GM19238 (cell line): ENCODE measurements around the gene RANBP3.
"Not testable (repeated sequence)": the region's sequence is repeated elsewhere in the genome, so short reads cannot be mapped to it uniquely, and the experiment has no call there.

Experiments used
- DNase-seq: peaks from one replicate; pipeline ENCODE4 v3.0.0; 2011; ENCODE audit warnings: low spot score; ENCODE audit not compliant: insufficient read length

RANBP3 gene

DNA sequence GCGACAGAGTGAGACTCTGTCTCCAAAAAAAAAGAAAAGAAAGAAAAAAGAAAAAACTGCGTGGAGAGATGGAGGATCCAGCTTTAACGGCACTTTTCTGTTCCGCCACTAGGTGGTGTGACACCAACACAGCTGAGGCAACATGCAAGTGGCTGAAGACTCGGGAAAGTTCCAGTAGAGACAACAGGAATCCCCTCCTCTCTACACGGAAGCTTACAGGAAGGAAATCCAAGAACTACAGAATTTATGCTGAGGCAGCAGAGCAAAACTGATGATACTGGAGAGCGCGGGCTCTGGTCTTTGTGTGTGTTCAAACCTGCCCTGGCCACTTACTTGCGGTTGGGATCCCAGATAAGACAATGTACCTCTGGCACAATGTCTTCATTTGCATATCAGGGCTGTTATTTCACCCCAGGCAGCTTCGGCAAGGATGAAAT, 9.9 kb downstream of the RANBP3 start:
- DNase-seq: peak; percentile 70

- no peak for DNase-seq
These were observed 10.4 kb downstream of the RANBP3 start for GRCh38 chr19:5967571-5967970.

DNA sequence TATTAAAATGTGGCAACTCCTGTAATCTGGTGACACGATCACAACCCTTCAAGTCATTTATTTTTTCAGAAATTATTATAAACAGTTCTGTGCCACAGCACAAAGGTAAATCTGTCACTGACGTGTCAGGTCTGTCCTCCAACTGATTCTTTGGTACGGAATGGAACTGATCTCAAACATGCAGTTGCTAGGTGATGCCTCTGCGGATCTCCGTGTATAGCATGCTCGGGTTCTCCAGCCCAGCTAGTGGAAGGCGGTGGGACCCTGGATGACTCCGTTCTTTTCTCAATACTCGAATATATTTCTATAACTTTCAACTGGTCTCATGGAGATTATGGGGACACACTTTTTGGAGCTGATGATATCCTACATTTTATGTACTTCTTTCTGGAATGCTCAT, 11.0 kb downstream of the RANBP3 start:
- no peak for DNase-seq

GRCh38 chr19:5966215-5966614, 11.7 kb downstream of the RANBP3 start:
- DNase-seq: no peak

GRCh38 chr19:5964816-5965565, 12.9 kb downstream of the RANBP3 start:
- no peak for DNase-seq

- no peak for DNase-seq
These were observed 14.1 kb downstream of the RANBP3 start for GRCh38 chr19:5963855-5964254.

- not testable (repeated sequence) for DNase-seq
These were observed 14.7 kb downstream of the RANBP3 start for GRCh38 chr19:5963259-5963658.

DNA sequence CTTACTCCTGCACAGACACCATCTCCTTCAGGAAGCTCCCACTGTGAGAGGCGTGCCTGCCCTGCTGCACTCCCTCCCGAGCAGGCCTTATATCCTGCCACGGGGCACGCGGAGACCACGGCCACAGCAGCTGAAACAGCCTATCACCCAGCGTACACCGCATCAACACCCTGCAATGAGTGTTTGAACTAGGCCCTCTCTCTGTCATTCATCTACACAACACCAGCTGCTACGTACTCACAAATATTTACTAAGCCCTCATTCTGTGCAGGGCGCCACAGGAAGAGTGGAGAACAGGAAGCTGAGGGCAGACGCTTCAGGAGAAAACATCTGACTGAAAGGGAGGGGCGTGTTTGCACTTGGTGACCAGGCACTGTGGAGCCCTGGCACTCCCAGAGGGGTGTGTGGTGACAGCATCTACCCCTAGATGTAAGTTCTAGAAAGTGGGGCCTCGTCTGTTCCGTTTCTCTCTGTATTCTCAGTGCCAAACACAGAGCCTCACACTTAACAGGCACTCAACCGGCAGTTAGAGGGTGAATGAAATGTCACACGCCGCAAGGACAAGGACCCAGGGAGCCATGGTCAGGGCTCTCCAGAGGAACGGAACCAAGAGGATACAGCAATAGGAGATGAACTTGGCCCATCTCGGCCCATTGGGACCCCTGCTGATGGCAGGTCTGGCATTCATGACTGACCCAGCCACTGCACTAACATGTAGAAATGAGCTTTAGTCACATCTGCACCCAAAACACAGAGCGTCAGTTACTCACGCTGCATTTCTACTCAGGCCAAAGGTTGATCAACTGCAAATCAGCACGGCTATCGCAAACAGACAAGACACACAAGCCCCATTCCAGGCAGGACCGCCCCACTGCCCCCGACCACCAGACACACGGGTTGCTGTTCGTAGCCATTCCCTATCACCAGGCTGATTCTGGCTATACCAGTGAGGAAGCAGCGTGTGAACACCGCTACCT, 15.7 kb downstream of the RANBP3 start:
- peak; percentile 56 for DNase-seq

DNA sequence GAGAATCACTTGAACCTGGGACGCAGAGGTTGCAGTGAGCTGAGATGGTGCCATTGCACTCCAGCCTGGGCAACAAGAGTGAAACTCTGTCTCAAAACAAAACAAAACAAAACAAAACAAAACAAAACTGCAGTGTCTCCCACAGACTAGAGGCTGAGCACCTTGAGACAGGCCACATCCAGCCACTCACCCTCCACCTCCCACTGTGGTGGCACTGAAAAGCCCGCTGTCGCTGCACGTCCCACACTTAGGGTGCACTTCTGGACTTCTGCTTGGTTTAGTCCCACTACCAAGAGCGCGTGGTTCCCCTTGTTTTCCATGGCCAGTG, 16.3 kb downstream of the RANBP3 start:
- DNase-seq: peak; percentile 56

DNA sequence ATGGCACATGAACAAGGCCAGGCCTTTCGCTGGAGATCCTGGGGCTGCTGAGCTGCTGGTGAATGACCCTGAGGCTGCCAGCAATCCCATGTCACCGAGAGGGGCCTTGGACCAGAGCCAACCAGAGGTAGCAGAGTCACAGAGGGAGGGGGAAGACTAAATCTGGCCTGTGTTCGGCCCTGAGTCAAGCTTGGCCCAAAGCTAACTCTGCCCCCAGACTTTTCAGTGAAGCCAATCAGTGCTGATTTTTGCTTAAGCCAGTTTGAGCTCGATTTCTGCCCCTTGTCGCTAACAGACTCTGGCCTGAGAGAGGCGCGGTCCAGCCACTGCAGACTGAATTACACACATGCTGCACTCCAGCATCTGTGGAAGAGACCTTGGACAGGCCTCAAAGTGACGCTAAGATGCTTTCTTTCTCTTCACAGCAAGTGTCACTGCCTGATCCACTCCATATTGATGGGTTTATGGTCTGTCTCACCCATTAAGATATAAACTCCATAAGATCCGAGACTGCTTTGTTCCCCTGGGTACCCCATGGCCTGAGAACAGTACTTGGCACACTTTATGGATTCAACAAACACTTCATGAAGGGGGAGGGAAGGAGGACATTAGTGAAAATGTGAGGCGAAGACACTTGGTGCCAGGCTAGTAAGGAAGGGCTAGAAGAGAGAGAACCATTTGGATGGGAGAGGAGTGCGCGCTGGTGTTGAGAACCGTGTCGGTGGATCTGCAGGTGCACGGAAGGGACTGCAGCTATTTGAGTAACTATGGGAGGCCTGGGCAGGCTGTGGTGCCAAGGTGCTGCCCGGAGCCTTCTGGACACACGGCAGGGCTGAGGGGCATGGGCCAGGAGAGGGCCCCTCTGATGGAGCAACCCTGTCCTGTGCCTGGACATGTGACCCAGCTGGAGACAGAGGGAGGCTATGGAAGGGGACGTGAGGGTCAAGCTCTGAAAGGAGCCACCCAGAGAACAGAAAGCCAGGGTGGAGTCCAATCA, 17.6 kb downstream of the RANBP3 start:
- no peak for DNase-seq

- DNase-seq: no peak
These were observed 18.5 kb downstream of the RANBP3 start for GRCh38 chr19:5959260-5960004.

- DNase-seq: no peak
These were observed 19.2 kb downstream of the RANBP3 start for GRCh38 chr19:5958851-5959122.

GRCh38 chr19:5958074-5958850, 19.7 kb downstream of the RANBP3 start:
- DNase-seq: no peak

GRCh38 chr19:5957170-5957569, 20.8 kb downstream of the RANBP3 start:
- DNase-seq: no peak

- no peak for DNase-seq
These were observed 21.2 kb downstream of the RANBP3 start for GRCh38 chr19:5956728-5957127.

DNA sequence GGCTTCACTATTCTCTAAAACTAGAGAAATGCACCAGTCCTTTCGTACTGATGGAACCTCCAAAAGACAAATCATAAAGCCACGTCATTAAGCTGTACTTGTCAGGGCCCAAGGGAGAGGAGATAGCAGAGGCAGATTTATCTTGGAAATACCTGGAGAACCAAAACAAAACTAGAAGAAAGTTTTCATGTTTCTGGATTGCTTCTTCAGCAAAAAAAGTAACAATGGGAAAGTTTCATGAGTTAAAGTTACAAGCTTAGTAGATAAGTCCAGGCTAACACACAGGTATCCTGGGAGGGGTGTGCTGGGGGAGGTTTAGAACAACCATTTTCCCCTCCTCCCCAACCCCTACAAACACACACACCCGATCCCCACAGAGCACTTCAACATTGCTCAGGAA, 21.6 kb downstream of the RANBP3 start:
- DNase-seq: no peak

DNA sequence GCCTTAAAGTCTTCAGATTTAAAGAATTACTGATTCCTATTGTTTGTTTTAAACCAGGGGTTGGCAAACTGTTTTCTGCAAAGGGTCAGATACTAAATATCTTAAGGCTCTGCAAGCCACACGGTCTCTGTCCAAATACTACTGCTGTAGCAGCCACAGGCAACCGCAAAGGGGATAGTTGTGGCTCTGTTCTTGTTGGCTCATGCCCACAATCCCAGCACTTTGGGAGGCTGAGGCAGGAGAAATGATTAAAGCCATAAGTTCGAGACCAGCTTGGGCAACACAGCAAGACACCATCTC, 22.4 kb downstream of the RANBP3 start:
- no peak for DNase-seq

DNA sequence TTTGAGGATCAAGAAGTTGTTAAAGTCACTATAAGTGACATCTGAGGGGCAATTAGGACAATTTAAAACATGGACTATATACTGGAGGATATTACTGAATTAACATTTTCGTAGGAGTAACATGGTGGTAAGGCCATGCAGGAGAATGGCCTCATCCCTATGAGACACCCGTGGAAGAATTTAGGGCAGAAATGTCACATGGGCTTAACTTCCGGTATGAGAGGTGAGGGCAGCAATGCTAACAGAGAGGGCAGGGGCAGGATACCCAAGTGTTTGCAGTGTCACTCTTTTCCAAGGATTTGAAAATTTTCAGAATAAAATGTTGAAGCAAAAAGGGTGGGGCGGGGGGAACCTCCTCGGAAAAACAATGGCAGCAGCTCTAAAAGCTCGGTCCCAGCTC, 23.6 kb downstream of the RANBP3 start:
- DNase-seq: no peak

GRCh38 chr19:5953680-5954213, 24.2 kb downstream of the RANBP3 start:
- no peak for DNase-seq

DNA sequence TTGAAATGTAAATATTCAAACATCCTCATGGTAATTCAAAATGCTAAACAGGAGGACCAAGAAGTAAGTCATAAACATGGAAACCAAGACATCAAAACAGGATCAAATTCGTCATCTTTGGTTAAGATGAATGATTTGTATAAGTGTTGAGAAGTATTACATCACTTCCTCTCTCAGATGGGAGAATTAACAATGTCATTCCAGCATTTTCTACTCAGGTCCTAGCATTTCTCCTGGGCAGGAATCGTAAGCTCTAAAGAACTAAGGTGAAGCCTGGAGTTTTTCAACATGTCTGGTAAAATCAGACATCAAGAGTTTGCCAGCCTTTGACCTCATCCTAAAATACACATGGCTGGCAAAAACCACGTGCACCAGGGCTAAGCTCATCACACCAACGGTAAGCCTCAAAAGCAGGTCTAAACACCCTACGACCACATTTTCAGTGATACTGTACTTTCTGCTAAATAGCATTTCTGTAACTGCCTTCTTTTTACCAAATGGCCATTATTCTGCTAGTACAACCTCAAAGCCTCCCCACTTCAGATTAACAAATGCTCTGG, 24.8 kb downstream of the RANBP3 start:
- DNase-seq: no peak
